ENCODE measurements around the gene ORM2. TPM values are rescaled to one million over a fixed set of nuclear protein-coding genes. Genes with fewer than 3 reads are reported as not detected.
"Not testable (repeated sequence)": the region's sequence is repeated elsewhere in the genome, so short reads cannot be mapped to it uniquely, and the experiment has no call there.

The ORM2 gene
- total RNA-seq (not detected), polyA plus RNA-seq (not detected), total RNA-seq (0 reads per million in 6 experiments)

- peak within 1 kb of the TSS in 4 of 10 donors; percentile 28 to 54 (median 36) for H3K4me3 Mint-ChIP-seq
- H3K9me3 Mint-ChIP-seq, ATAC-seq, H3K36me3 Mint-ChIP-seq, DNase-seq, H3K27me3 Mint-ChIP-seq, POLR2A ChIA-PET: not testable (repeated sequence)
- peak within 1 kb of the TSS; percentile 58 to 86 (median 80) for H3K27ac Mint-ChIP-seq
- peaks cover 10 to 17% (median 14%) of the 10 kb centered on the region in 4 donors for H3K4me1 Mint-ChIP-seq
Observed at GRCh38 chr9:114329625-114330022, at the start of gene ORM2. TSS of gene ORM2 (plus strand) at chr9:114329869. CDS start at chr9:114329905, 36 bp downstream.

- no peak for ATAC-seq
- Mint-ChIP-seq H3K27ac (peak overlapping the region in 2 of 10 donors; percentile 24 to 27), H3K9me3 (peaks cover 0 to 11% (median 0%) of the 10 kb centered on the region in 9 donors), H3K4me1 (peaks cover 0 to 1% (median 0%) of the 10 kb centered on the region in 4 donors), H3K36me3 (no peaks in the 10 kb centered on the region), H3K27me3 (peaks cover 0 to 4% (median 0%) of the 10 kb centered on the region in 5 donors), H3K4me3 (no peak overlapping the region)
- no peak for DNase-seq
- POLR2A ChIA-PET: no interaction called here
Observed at GRCh38 chr9:114280636-114281472, 48.8 kb upstream of the ORM2 start.

- peak in 1 of 10 donors; percentile 37 for DNase-seq
- H3K4me1 Mint-ChIP-seq: peaks cover 0 to 1% (median 0%) of the 10 kb centered on the region in 4 donors
- H3K4me3 Mint-ChIP-seq: no peak overlapping the region
- H3K36me3 Mint-ChIP-seq: no peaks in the 10 kb centered on the region
- H3K27ac Mint-ChIP-seq: no peak overlapping the region
- POLR2A ChIA-PET: no interaction called here
- H3K27me3 Mint-ChIP-seq: peaks cover 0 to 4% (median 0%) of the 10 kb centered on the region in 5 donors
- ATAC-seq: no peak
- peaks cover 0 to 11% (median 0%) of the 10 kb centered on the region in 9 donors for H3K9me3 Mint-ChIP-seq
Observed at GRCh38 chr9:114281473-114282103, 48.1 kb upstream of the ORM2 start.

- H3K4me1 Mint-ChIP-seq: peaks cover 0 to 1% (median 0%) of the 10 kb centered on the region in 4 donors
- H3K27me3 Mint-ChIP-seq: peaks cover 0 to 4% (median 0%) of the 10 kb centered on the region in 5 donors
- DNase-seq (peak in 1 of 10 donors; percentile 23), ATAC-seq (no peak)
- no peaks in the 10 kb centered on the region for H3K36me3 Mint-ChIP-seq
- POLR2A ChIA-PET: no interaction called here
- H3K27ac Mint-ChIP-seq: no peak overlapping the region
- H3K4me3 Mint-ChIP-seq: no peak overlapping the region
- H3K9me3 Mint-ChIP-seq: peaks cover 0 to 11% (median 0%) of the 10 kb centered on the region in 9 donors
Observed at GRCh38 chr9:114282104-114282485, 47.6 kb upstream of the ORM2 start.

GRCh38 chr9:114282507-114282906, 47.2 kb upstream of the ORM2 start:
- Mint-ChIP-seq H3K36me3 (no peaks in the 10 kb centered on the region), H3K4me3 (no peak overlapping the region), H3K4me1 (peaks cover 0 to 1% (median 0%) of the 10 kb centered on the region in 4 donors), H3K27me3 (peaks cover 0 to 4% (median 0%) of the 10 kb centered on the region in 5 donors), H3K27ac (no peak overlapping the region), H3K9me3 (peaks cover 0 to 11% (median 0%) of the 10 kb centered on the region in 9 donors)
- no peak for ATAC-seq
- DNase-seq: no peak
- POLR2A ChIA-PET: no interaction called here

GRCh38 chr9:114282926-114283325, 46.7 kb upstream of the ORM2 start:
- Mint-ChIP-seq H3K4me3 (no peak overlapping the region), H3K4me1 (peaks cover 0 to 1% (median 0%) of the 10 kb centered on the region in 4 donors), H3K27ac (peak overlapping the region in 1 of 10 donors; percentile 17), H3K9me3 (peaks cover 0 to 7% (median 0%) of the 10 kb centered on the region in 9 donors), H3K27me3 (peaks cover 0 to 3% (median 0%) of the 10 kb centered on the region in 5 donors), H3K36me3 (no peaks in the 10 kb centered on the region)
- POLR2A ChIA-PET: no interaction called here
- ATAC-seq (peak in 1 of 2 donors; percentile 39), DNase-seq (no peak)

- H3K9me3 Mint-ChIP-seq: no peaks in the 10 kb centered on the region
- POLR2A ChIA-PET: no interaction called here
- H3K27ac Mint-ChIP-seq: no peak overlapping the region
- ATAC-seq (no peak), DNase-seq (peak in 1 of 10 donors; percentile 58)
- no peaks in the 10 kb centered on the region for H3K36me3 Mint-ChIP-seq
- no peak overlapping the region for H3K4me3 Mint-ChIP-seq
- H3K27me3 Mint-ChIP-seq: peaks cover 0 to 3% (median 0%) of the 10 kb centered on the region in 5 donors
- peaks cover 0 to 1% (median 0%) of the 10 kb centered on the region in 4 donors for H3K4me1 Mint-ChIP-seq
Observed at GRCh38 chr9:114283551-114284111, 46.0 kb upstream of the ORM2 start.

GRCh38 chr9:114284316-114285060, 45.2 kb upstream of the ORM2 start:
- Mint-ChIP-seq H3K4me3 (no peak overlapping the region), H3K36me3 (no peaks in the 10 kb centered on the region), H3K9me3 (no peaks in the 10 kb centered on the region), H3K27ac (peak overlapping the region in 1 of 10 donors; percentile 60), H3K27me3 (peaks cover 0 to 3% (median 0%) of the 10 kb centered on the region in 5 donors), H3K4me1 (peaks cover 0 to 1% (median 0%) of the 10 kb centered on the region in 4 donors)
- no peak for ATAC-seq
- POLR2A ChIA-PET: no interaction called here
- DNase-seq: peak in 1 of 10 donors; percentile 31

- POLR2A ChIA-PET: no interaction called here
Observed at GRCh38 chr9:114285166-114285867, 44.4 kb upstream of the ORM2 start.

GRCh38 chr9:114286146-114286679, 43.5 kb upstream of the ORM2 start:
- no peak overlapping the region for H3K27ac Mint-ChIP-seq
- no peaks in the 10 kb centered on the region for H3K9me3 Mint-ChIP-seq
- ATAC-seq (no peak), DNase-seq (no peak)
- H3K4me3 Mint-ChIP-seq: no peak overlapping the region
- H3K36me3 Mint-ChIP-seq: no peaks in the 10 kb centered on the region
- peaks cover 3 to 6% (median 4%) of the 10 kb centered on the region in 5 donors for H3K27me3 Mint-ChIP-seq
- H3K4me1 Mint-ChIP-seq: peaks cover 2 to 6% (median 4%) of the 10 kb centered on the region in 4 donors
- POLR2A ChIA-PET: no interaction called here

More at GRCh38 chr9:114285166-114285867, 44.4 kb upstream of the ORM2 start:
- Mint-ChIP-seq H3K27me3 (peaks cover 0 to 3% (median 0%) of the 10 kb centered on the region in 5 donors), H3K36me3 (no peaks in the 10 kb centered on the region), H3K27ac (no peak overlapping the region), H3K4me1 (peaks cover 0 to 1% (median 0%) of the 10 kb centered on the region in 4 donors), H3K4me3 (no peak overlapping the region), H3K9me3 (no peaks in the 10 kb centered on the region)
- DNase-seq (peak in 1 of 10 donors; percentile 34), ATAC-seq (no peak)

GRCh38 chr9:114287001-114287762, 42.5 kb upstream of the ORM2 start:
- Mint-ChIP-seq H3K27ac (no peak overlapping the region), H3K4me1 (peaks cover 2 to 8% (median 5%) of the 10 kb centered on the region in 4 donors), H3K36me3 (no peaks in the 10 kb centered on the region), H3K9me3 (no peaks in the 10 kb centered on the region), H3K4me3 (no peak overlapping the region), H3K27me3 (peaks cover 3 to 9% (median 4%) of the 10 kb centered on the region in 5 donors)
- peak in 1 of 10 donors; percentile 61 for DNase-seq
- no peak for ATAC-seq
- POLR2A ChIA-PET: no interaction called here

All from naive thymus-derived CD8-positive, alpha-beta T cell (primary cell).